Type B pancreatic cell (in vitro differentiated cells): ENCODE measurements around the gene SUPT20H. TPM values are rescaled to one million over a fixed set of nuclear protein-coding genes. Genes with fewer than 3 reads are reported as not detected.
A peak's percentile ranks its signal among the peaks of the same experiment; 100 is the strongest.
"Not testable (repeated sequence)": the region's sequence is repeated elsewhere in the genome, so short reads cannot be mapped to it uniquely, and the experiment has no call there.

Source experiments
- DNase-seq: peaks from one replicate; pipeline ENCODE4 v3.0.0; 2021; ENCODE audit warnings: mixed read lengths; ENCODE audit not compliant: unreplicated experiment; ENCODE audit errors: extremely low spot score
- H3K27ac Mint-ChIP-seq: 2 replicates; pipeline ENCODE4 v1.8.0; 2021; ENCODE audit warnings: mild to moderate bottlenecking, mixed read lengths
- H3K27me3 Mint-ChIP-seq: 2 replicates; pipeline ENCODE4 v1.8.0; 2021; ENCODE audit warnings: mixed read lengths
- H3K36me3 Mint-ChIP-seq: 2 replicates; pipeline ENCODE4 v1.8.0; 2021; ENCODE audit warnings: mixed read lengths
- H3K4me1 Mint-ChIP-seq: one replicate; pipeline ENCODE4 v1.8.0; 2021; ENCODE audit warnings: mixed read lengths; ENCODE audit not compliant: unreplicated experiment
- H3K4me3 Mint-ChIP-seq: 2 replicates; pipeline ENCODE4 v1.8.0; 2021; ENCODE audit warnings: mild to moderate bottlenecking, mixed read lengths
- H3K9me3 Mint-ChIP-seq: 2 replicates; pipeline ENCODE4 v1.8.0; 2021; ENCODE audit warnings: mixed read lengths
- total RNA-seq: library from RNA; stranded (reverse); gene quantifications from 2 replicates; pipeline ENCODE4 v1.2.1, GENCODE V29; 2021; ENCODE audit warnings: low replicate concordance
- TF ChIP-seq, protein P1 (sequence below): fragments of 200-600 bp; sonication (generic); conservative IDR thresholded peaks from 2 replicates; pipeline ENCODE4 v1.5.0; 2021; ENCODE audit warnings: antibody characterized with exemption, mild to moderate bottlenecking

SUPT20H gene
- total RNA-seq, 1 donor from 2014 or later = 91.0 TPM

DNA sequence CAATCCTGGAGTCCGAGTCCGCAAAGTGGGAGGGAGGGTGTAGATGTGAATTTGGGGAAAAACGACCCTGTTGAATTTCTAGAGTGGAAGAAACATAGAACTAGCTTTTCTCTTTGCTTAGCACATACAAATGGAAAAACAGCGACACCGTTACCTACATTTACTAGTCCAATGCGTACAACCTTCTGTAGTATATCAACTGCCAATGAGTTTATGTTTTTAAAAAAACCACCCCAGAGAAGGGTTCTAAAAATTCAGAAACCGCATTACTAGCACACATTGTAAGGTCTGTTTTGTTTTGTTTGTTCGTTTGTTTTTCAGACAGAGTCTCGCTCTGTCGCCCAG lies 332 bp upstream of the SUPT20H start:
- H3K27me3 Mint-ChIP-seq = no peaks in the 10 kb centered on the region
- peaks cover 16% of the 10 kb centered on the region for H3K36me3 Mint-ChIP-seq
- peak overlapping the region; percentile 98 for H3K27ac Mint-ChIP-seq
- no peak for DNase-seq
- TF ChIP-seq, protein P1, sequence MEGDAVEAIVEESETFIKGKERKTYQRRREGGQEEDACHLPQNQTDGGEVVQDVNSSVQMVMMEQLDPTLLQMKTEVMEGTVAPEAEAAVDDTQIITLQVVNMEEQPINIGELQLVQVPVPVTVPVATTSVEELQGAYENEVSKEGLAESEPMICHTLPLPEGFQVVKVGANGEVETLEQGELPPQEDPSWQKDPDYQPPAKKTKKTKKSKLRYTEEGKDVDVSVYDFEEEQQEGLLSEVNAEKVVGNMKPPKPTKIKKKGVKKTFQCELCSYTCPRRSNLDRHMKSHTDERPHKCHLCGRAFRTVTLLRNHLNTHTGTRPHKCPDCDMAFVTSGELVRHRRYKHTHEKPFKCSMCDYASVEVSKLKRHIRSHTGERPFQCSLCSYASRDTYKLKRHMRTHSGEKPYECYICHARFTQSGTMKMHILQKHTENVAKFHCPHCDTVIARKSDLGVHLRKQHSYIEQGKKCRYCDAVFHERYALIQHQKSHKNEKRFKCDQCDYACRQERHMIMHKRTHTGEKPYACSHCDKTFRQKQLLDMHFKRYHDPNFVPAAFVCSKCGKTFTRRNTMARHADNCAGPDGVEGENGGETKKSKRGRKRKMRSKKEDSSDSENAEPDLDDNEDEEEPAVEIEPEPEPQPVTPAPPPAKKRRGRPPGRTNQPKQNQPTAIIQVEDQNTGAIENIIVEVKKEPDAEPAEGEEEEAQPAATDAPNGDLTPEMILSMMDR = no peak
- H3K4me3 Mint-ChIP-seq = peak overlapping the region; percentile 97
- no peaks in the 10 kb centered on the region for H3K9me3 Mint-ChIP-seq
- H3K4me1 Mint-ChIP-seq = peaks cover 10% of the 10 kb centered on the region

- H3K27me3 Mint-ChIP-seq, H3K9me3 Mint-ChIP-seq, H3K4me3 Mint-ChIP-seq, DNase-seq: not testable (repeated sequence)
- H3K36me3 Mint-ChIP-seq = peaks cover 35% of the 10 kb centered on the region
- H3K4me1 Mint-ChIP-seq = peaks cover 10% of the 10 kb centered on the region
- peak overlapping the region; percentile 71 for H3K27ac Mint-ChIP-seq
Measured at GRCh38 chr13:37056228-37056627, 3.3 kb downstream of the SUPT20H start.

- not testable (repeated sequence) for H3K27me3 Mint-ChIP-seq, DNase-seq, H3K4me3 Mint-ChIP-seq, H3K4me1 Mint-ChIP-seq, H3K27ac Mint-ChIP-seq, H3K9me3 Mint-ChIP-seq
- peaks cover 32% of the 10 kb centered on the region for H3K36me3 Mint-ChIP-seq
Measured at GRCh38 chr13:37053111-37053510, 6.4 kb downstream of the SUPT20H start.

DNA sequence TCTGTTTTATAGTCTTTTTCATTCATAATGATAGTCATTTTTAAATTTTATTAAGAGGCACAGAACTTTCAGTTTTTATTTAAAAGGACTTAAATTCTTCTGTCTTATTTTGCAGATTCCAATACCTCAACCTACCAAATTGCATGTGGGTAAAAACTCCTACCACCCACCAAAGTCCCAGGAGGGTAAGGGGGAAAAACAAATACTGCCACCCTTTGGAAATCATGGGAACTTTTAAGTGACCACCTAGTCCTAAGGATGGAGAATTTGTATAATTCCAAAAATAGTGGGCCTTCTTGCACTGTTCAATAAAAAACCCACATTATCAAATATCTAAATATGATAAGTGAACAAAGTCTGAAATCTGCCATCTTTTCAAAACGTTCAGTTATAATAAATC lies 9.7 kb downstream of the SUPT20H start:
- peaks cover 21% of the 10 kb centered on the region for H3K36me3 Mint-ChIP-seq
- no peak overlapping the region for H3K27ac Mint-ChIP-seq
- TF ChIP-seq, protein P1 = peak; percentile 48
- H3K4me3 Mint-ChIP-seq = no peak overlapping the region
- no peaks in the 10 kb centered on the region for H3K27me3 Mint-ChIP-seq
- no peaks in the 10 kb centered on the region for H3K4me1 Mint-ChIP-seq
- peaks cover 3% of the 10 kb centered on the region for H3K9me3 Mint-ChIP-seq
- no peak for DNase-seq

DNA sequence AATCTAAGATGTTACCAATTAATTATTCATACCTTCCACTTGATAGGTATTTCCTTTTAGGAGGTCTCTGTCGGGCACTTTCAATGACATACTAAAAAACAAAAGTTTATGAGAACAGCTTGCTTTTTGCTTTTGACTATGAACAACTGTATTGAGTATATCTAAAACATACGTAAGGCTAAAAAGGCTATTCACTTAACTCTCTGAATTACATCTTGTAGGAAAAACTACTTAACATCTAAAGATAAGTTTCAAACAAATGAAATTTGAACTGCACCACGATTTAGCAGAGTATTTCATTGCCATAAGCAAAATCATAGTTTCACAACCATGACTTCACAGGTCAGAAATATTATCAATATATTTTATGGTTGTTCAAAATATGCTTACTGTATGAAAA lies 11.6 kb downstream of the SUPT20H start:
- Mint-ChIP-seq H3K4me1 (no peaks in the 10 kb centered on the region), H3K9me3 (no peaks in the 10 kb centered on the region), H3K4me3 (no peak overlapping the region), H3K36me3 (peaks cover 17% of the 10 kb centered on the region), H3K27ac (no peak overlapping the region), H3K27me3 (no peaks in the 10 kb centered on the region)
- TF ChIP-seq, protein P1 = no peak
- DNase-seq = no peak

GRCh38 chr13:37047032-37047431 lies 12.5 kb downstream of the SUPT20H start:
- DNase-seq = no peak
- H3K4me1 Mint-ChIP-seq = no peaks in the 10 kb centered on the region

More at GRCh38 chr13:37047032-37047431, 12.5 kb downstream of the SUPT20H start:
- TF ChIP-seq, protein P1 = no peak
- H3K9me3 Mint-ChIP-seq = no peaks in the 10 kb centered on the region
- no peak overlapping the region for H3K27ac Mint-ChIP-seq
- peaks cover 18% of the 10 kb centered on the region for H3K36me3 Mint-ChIP-seq
- no peaks in the 10 kb centered on the region for H3K27me3 Mint-ChIP-seq
- no peak overlapping the region for H3K4me3 Mint-ChIP-seq
